OCI-LY7 (cell line): ENCODE measurements around the gene CCDC184. TPM values are rescaled to one million over a fixed set of nuclear protein-coding genes. Genes with fewer than 3 reads are reported as not detected.

Experiments used
- BruUV-seq: library from RNA; stranded (reverse); fragments of 400-500 nt; replicated peaks from 2 replicates; lab custom pipeline; 2021; lab: Mats Ljungman, UMichigan
- CTCF ChIA-PET: fragments of 300-600 bp; sonication (Branson Sonifier 250); formaldehyde crosslinking; loops from one replicate; lab custom pipeline; 2022; ENCODE audit warnings: antibody characterized with exemption; ENCODE audit not compliant: unreplicated experiment; lab: Charles Lee
- POLR2A ChIA-PET: fragments of 300-600 bp; sonication (Branson Sonifier 250); formaldehyde crosslinking; loops from one replicate; lab custom pipeline; 2022; ENCODE audit warnings: antibody characterized with exemption; lab: Charles Lee
- DNase-seq: peaks from one replicate; pipeline ENCODE4 v3.0.0-alpha.2; 2015; ENCODE audit warnings: low spot score
- H2AFZ ChIP-seq: fragments of 200-600 bp; sonication (generic), shearing (Covaris generic); 2 replicates; pipeline ENCODE4 v1.6.1; 2014; ENCODE audit warnings: mild to moderate bottlenecking, antibody characterized with exemption, low read length, moderate library complexity
- H3K27ac ChIP-seq: fragments of 200-600 bp; sonication (generic); 2 replicates; pipeline ENCODE4 v1.5.1; 2014; ENCODE audit warnings: mixed run types, low read depth, mild to moderate bottlenecking, moderate library complexity, low read length, inconsistent platforms; ENCODE audit not compliant: poor library complexity, severe bottlenecking
- H3K36me3 ChIP-seq: fragments of 200-600 bp; sonication (generic); 2 replicates; pipeline ENCODE4 v1.6.1; 2014; ENCODE audit warnings: mild to moderate bottlenecking, antibody characterized with exemption, low read length, moderate library complexity, mixed read lengths; ENCODE audit not compliant: insufficient read depth
- H3K4me1 ChIP-seq: fragments of 200-600 bp; sonication (generic); 2 replicates; pipeline ENCODE4 v1.5.1; 2014; ENCODE audit warnings: mild to moderate bottlenecking, low read length; ENCODE audit not compliant: insufficient read depth, poor library complexity, severe bottlenecking
- H3K4me2 ChIP-seq: fragments of 200-600 bp; sonication (generic); 2 replicates; pipeline ENCODE4 v1.6.1; 2014; ENCODE audit warnings: mild to moderate bottlenecking, low read length
- H3K4me3 ChIP-seq: fragments of 200-600 bp; sonication (generic); 2 replicates; pipeline ENCODE4 v1.5.1; 2014; ENCODE audit warnings: mild to moderate bottlenecking, low read depth, low read length; ENCODE audit not compliant: poor library complexity, severe bottlenecking
- H3K79me2 ChIP-seq: fragments of 200-600 bp; sonication (generic); 2 replicates; pipeline ENCODE4 v1.6.1; 2016; ENCODE audit warnings: low read depth, mild to moderate bottlenecking, low read length, moderate library complexity, mixed read lengths; ENCODE audit not compliant: insufficient read depth
- H3K9me2 ChIP-seq: fragments of 200-600 bp; sonication (generic); 2 replicates; pipeline ENCODE4 v1.6.1; 2016; ENCODE audit warnings: mild to moderate bottlenecking, low read length, mixed read lengths; ENCODE audit not compliant: insufficient read depth
- H3K9me3 ChIP-seq: fragments of 200-600 bp; sonication (generic); 2 replicates; pipeline ENCODE4 v1.6.1; 2014; ENCODE audit warnings: mild to moderate bottlenecking, mixed run types, low read length, mixed read lengths
- H4K20me1 ChIP-seq: fragments of 200-600 bp; sonication (generic); 2 replicates; pipeline ENCODE4 v1.6.1; 2014; ENCODE audit warnings: mild to moderate bottlenecking, antibody characterized with exemption, low read length, moderate library complexity, mixed read lengths; ENCODE audit not compliant: insufficient read depth
- EZH2phosphoT487 ChIP-seq: fragments of 200-600 bp; sonication (generic); IDR thresholded peaks from 2 replicates; pipeline ENCODE4 v1.6.1; 2018; ENCODE audit warnings: low read depth, borderline replicate concordance, mild to moderate bottlenecking, mixed run types, antibody characterized with exemption, low read length, moderate library complexity, mixed read lengths
- intact Hi-C: fragments of 100-400 bp; cut with micrococcal nuclease; formaldehyde crosslinking; loops from one replicate; pipeline ENCODE4 v1.10.0; 2022; ENCODE audit not compliant: unreplicated experiment
- total RNA-seq, 2 experiments: library from RNA; depleted of rRNA in 1 of 2; stranded (reverse); fragments of >200 nt in 1 of 2; shearing (Covaris generic) in 1 of 2; gene quantifications; 2 replicates each; pipeline ENCODE4 v1.2.3, GENCODE V29; 2014 to 2022
- TF ChIP-seq, protein P1 (sequence below): fragments of 200-600 bp; sonication (generic); conservative IDR thresholded peaks from 2 replicates; pipeline ENCODE4 v1.5.1; 2014; ENCODE audit warnings: mild to moderate bottlenecking, antibody characterized with exemption, low read length, moderate library complexity, mixed read lengths

The CCDC184 gene
- total RNA-seq, 2 experiments from 2014 or later: not detected

DNA sequence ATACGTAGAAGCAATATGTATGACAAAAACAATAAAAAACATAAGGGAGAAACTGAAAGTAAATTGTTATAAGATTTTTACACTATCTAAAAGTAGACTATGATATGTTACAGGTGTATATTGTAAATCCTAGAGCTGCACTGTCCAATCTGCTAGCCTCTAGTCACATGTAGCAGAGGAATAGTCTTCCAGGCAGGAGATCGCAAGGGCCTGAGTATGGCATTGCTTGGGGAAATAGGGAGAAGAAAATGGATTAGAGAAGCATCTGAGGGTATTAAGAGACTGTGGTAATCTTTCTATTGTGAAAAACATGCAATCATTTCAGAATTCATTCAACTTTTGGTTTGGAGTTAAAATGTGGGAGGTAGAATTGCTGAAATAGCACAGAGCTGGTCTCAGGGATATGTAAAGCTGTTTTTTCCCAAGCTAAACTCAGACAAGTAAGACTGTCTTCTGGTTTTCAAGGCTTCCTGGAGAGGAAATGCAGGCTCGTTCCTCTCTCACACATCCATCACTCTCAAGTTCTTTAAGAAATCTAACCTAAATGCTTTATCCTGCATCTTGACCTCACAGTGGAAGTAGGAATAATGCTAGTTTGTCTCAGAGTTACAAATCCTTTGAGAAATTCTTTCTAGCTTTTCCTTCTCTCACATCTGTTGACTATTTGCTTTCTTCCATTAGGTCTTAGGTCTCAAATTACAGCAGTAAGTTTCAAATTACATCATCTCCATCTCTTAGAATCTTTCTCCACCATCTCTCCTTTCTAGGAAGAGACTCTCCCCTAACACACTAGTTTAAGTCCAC lies 7.6 kb upstream of the CCDC184 start:
- ChIA-PET CTCF (no interaction called here), POLR2A (interaction anchor here (0.9 kb wide), 1 partner anchor 18 kb away, joined by 3 read pairs; the partner anchor contains the start of gene ASB8)
- no peak for DNase-seq
- TF ChIP-seq, protein P1, sequence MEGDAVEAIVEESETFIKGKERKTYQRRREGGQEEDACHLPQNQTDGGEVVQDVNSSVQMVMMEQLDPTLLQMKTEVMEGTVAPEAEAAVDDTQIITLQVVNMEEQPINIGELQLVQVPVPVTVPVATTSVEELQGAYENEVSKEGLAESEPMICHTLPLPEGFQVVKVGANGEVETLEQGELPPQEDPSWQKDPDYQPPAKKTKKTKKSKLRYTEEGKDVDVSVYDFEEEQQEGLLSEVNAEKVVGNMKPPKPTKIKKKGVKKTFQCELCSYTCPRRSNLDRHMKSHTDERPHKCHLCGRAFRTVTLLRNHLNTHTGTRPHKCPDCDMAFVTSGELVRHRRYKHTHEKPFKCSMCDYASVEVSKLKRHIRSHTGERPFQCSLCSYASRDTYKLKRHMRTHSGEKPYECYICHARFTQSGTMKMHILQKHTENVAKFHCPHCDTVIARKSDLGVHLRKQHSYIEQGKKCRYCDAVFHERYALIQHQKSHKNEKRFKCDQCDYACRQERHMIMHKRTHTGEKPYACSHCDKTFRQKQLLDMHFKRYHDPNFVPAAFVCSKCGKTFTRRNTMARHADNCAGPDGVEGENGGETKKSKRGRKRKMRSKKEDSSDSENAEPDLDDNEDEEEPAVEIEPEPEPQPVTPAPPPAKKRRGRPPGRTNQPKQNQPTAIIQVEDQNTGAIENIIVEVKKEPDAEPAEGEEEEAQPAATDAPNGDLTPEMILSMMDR: no peak
- no peak for TF ChIP-seq EZH2phosphoT487
- Histone ChIP-seq H3K4me1 (no peaks in the 10 kb centered on the region), H3K36me3 (no peaks in the 10 kb centered on the region), H3K27ac (no peak overlapping the region), H3K79me2 (no peaks in the 10 kb centered on the region), H3K9me3 (no peaks in the 10 kb centered on the region), H3K4me3 (no peak overlapping the region), H4K20me1 (no peaks in the 10 kb centered on the region), H3K4me2 (no peak overlapping the region), H2AFZ (no peak overlapping the region), H3K9me2 (no peaks in the 10 kb centered on the region)
- intact Hi-C loops: no loop called here
- BruUV-seq: no TSS peak

DNA sequence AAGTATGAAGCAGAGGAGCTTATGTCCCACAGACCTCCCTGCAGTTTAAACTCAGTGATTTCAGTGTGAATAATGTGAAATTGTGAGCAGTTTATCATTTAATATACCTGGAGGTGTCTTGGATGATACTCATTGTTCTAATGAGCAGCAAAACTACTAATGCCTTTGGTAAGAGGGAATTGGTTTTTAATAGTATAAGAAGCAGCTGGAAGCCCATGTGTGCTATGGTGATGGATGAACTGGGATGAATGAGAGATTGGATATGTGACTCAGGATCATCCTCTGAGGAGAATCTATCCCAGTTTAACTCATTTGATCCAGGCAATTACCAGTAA lies 7.1 kb upstream of the CCDC184 start:
- no peak overlapping the region for H2AFZ ChIP-seq
- no peak overlapping the region for H3K4me2 ChIP-seq
- H3K4me1 ChIP-seq: no peaks in the 10 kb centered on the region
- no TSS peak for BruUV-seq
- no peaks in the 10 kb centered on the region for H3K9me3 ChIP-seq
- intact Hi-C loops: no loop called here
- no peak for DNase-seq
- ChIA-PET CTCF (no interaction called here), POLR2A (interaction anchor here (0.6 to 0.9 kb wide), 2 partner anchors 19 to 190 kb away, joined by 3 read pairs; partner anchors contain the start of gene ASB8)
- H4K20me1 ChIP-seq: no peaks in the 10 kb centered on the region
- no peaks in the 10 kb centered on the region for H3K9me2 ChIP-seq
- H3K4me3 ChIP-seq: no peak overlapping the region
- no peak overlapping the region for H3K27ac ChIP-seq
- TF ChIP-seq, protein P1: no peak
- TF ChIP-seq EZH2phosphoT487: no peak
- H3K36me3 ChIP-seq: no peaks in the 10 kb centered on the region
- no peaks in the 10 kb centered on the region for H3K79me2 ChIP-seq

DNA sequence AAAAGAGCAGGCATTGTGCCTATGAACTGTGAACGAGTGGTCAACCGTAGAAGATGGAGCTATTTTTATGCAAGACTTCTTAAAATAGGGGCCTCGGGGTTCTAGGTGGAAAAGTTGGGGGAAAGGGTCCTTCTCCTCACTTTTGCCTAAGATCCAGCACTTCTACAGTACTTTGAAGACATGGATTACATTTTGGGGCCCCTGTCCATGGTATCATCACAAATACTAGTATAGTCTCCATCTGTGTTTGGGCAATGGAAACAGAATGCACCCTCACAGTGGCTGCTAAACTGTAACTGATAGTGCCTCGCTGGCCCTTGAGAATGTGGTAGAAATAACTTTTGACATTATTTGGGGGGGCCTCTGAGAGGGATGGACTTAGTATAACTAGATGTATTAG lies 5.5 kb upstream of the CCDC184 start:
- ChIA-PET POLR2A (no interaction called here), CTCF (no interaction called here)
- no TSS peak for BruUV-seq
- Histone ChIP-seq H3K4me2 (no peak overlapping the region), H3K4me1 (peaks cover 8% of the 10 kb centered on the region), H3K79me2 (no peaks in the 10 kb centered on the region), H3K4me3 (no peak overlapping the region), H3K27ac (no peak overlapping the region), H3K9me3 (no peaks in the 10 kb centered on the region), H2AFZ (no peak overlapping the region), H4K20me1 (no peaks in the 10 kb centered on the region), H3K9me2 (no peaks in the 10 kb centered on the region), H3K36me3 (no peaks in the 10 kb centered on the region)
- no peak for DNase-seq
- intact Hi-C loops: no loop called here
- TF ChIP-seq, protein P1: no peak
- no peak for TF ChIP-seq EZH2phosphoT487
